Mesendoderm (in vitro differentiated cells): ENCODE data around the gene ALG5. TPM values are rescaled to one million over a fixed set of nuclear protein-coding genes. Genes with fewer than 3 reads are reported as not detected.
A peak's percentile ranks its signal among the peaks of the same experiment; 100 is the strongest.

Source experiments
- DNase-seq: peaks from one replicate; pipeline ENCODE4 v3.0.0; 2013
- H2AK5ac ChIP-seq: 2 replicates; pipeline ENCODE4 v1.6.1; 2013; ENCODE audit warnings: low read length, inconsistent platforms
- H2BK120ac ChIP-seq: 2 replicates; pipeline ENCODE4 v1.6.1; 2013; ENCODE audit warnings: low read depth, mild to moderate bottlenecking, low read length, moderate library complexity, mixed read lengths
- H2BK15ac ChIP-seq: replicated peaks from 2 replicates; pipeline ENCODE4 v1.6.1; 2013; ENCODE audit warnings: low read depth, mild to moderate bottlenecking, moderate library complexity
- H2BK5ac ChIP-seq: 2 replicates; pipeline ENCODE4 v1.6.1; 2013; ENCODE audit warnings: low read length, inconsistent platforms
- H3K18ac ChIP-seq: 2 replicates; pipeline ENCODE4 v1.6.1; 2013; ENCODE audit warnings: mild to moderate bottlenecking, low read length, mixed read lengths
- H3K23ac ChIP-seq: one replicate; pipeline ENCODE4 v1.6.1; 2013; ENCODE audit warnings: low read length
- H3K27ac ChIP-seq: 2 replicates; pipeline ENCODE4 v1.5.1; 2013; ENCODE audit warnings: low read depth, mild to moderate bottlenecking, inconsistent platforms, low read length, moderate library complexity
- H3K27me3 ChIP-seq: 2 replicates; pipeline ENCODE4 v1.6.1; 2013; ENCODE audit warnings: low read length, control low read depth, mild to moderate bottlenecking, inconsistent platforms; ENCODE audit not compliant: insufficient read depth, poor library complexity
- H3K36me3 ChIP-seq: 2 replicates; pipeline ENCODE4 v1.6.1; 2013; ENCODE audit warnings: low read length, inconsistent platforms; ENCODE audit not compliant: control insufficient read depth, insufficient read depth
- H3K4ac ChIP-seq: one replicate; pipeline ENCODE4 v1.6.1; 2013; ENCODE audit warnings: low read depth, mild to moderate bottlenecking, low read length, moderate library complexity
- H3K4me1 ChIP-seq: 2 replicates; pipeline ENCODE4 v1.6.1; 2013; ENCODE audit warnings: low read depth, low read length, inconsistent platforms; ENCODE audit not compliant: control insufficient read depth
- H3K4me2 ChIP-seq: 2 replicates; pipeline ENCODE4 v1.6.1; 2013; ENCODE audit warnings: low read length
- H3K4me3 ChIP-seq: 2 replicates; pipeline ENCODE4 v1.5.1; 2013; ENCODE audit warnings: mild to moderate bottlenecking, low read length
- H3K56ac ChIP-seq: one replicate; pipeline ENCODE4 v1.6.1; 2013; ENCODE audit warnings: low read length
- H3K79me1 ChIP-seq: 2 replicates; pipeline ENCODE4 v1.6.1; 2013; ENCODE audit warnings: low read length, inconsistent platforms
- H3K79me2 ChIP-seq: 2 replicates; pipeline ENCODE4 v1.6.1; 2013; ENCODE audit warnings: mild to moderate bottlenecking, low read length; ENCODE audit not compliant: control insufficient read depth, insufficient read depth
- H3K9ac ChIP-seq: 2 replicates; pipeline ENCODE4 v1.6.1; 2013; ENCODE audit warnings: low read length, inconsistent platforms
- H4K5ac ChIP-seq: one replicate; pipeline ENCODE4 v1.6.1; 2013; ENCODE audit warnings: low read length
- H4K8ac ChIP-seq: one replicate; pipeline ENCODE4 v1.6.1; 2013; ENCODE audit warnings: low read depth, mild to moderate bottlenecking, control low read depth, low read length, moderate library complexity
- WGBS: extraction: QIAGEN DNeasy Blood & Tissue Kit; methylation state at CpG from one replicate; pipeline ENCODE4 v1.1.7; 2013; ENCODE audit warnings: low lambda C conversion rate, missing lambda C conversion rate; ENCODE audit not compliant: insufficient coverage; ENCODE audit errors: extremely low coverage; 5-methylcytosine and 5-hydroxymethylcytosine counted together
- polyA plus RNA-seq, 2 experiments: library from polyadenylated mRNA; stranded (reverse); fragments of 200-250 nt; gene quantifications; one replicate each; pipeline ENCODE4 v1.2.3, GENCODE V29; 2013

ALG5 gene, protein sequence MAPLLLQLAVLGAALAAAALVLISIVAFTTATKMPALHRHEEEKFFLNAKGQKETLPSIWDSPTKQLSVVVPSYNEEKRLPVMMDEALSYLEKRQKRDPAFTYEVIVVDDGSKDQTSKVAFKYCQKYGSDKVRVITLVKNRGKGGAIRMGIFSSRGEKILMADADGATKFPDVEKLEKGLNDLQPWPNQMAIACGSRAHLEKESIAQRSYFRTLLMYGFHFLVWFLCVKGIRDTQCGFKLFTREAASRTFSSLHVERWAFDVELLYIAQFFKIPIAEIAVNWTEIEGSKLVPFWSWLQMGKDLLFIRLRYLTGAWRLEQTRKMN
- polyA plus RNA-seq (2013, experiment 1 of 2) = 29.5 TPM
- 29.2 TPM for polyA plus RNA-seq (2013, experiment 2 of 2)

DNA sequence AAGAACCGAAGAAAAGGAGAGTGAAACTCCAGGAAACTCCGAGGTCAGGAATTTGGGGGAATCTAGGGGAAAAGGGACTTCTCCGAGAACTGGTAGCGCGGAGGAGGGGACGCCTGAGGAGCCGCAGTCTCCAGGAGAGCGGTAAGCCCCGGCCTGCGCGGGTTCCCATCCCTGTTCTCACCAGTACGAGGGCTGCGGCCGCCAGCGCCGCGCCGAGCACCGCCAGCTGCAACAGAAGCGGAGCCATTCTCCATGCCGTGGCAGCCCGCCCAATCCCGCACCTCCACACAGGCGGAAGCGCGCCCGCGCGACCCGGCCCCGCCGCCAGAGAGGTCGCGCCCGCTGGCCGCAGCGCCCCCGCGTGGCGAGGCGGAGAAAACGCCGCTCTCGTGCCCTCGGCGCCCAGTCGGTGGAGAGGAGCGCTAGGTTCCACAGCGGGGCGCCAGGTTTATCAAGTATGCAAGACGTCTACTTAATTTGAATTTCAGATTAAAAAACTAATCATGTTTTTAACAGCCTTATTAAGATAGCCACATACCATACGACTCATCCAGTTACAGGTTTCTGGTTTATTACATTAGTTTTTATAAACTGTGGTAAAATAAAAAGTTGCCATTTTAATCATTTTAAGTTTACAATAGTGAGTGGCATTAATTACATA lies at the start of gene ALG5:
Gene ALG5 (minus strand): TSS at position 287 of the 661 bp plus-strand sequence. CDS start 40 bp downstream, at position 247.
- H3K36me3 ChIP-seq = no peaks in the 10 kb centered on the region
- peak within 1 kb of the TSS; percentile 3 for H2BK5ac ChIP-seq
- no peaks in the 10 kb centered on the region for H3K4me1 ChIP-seq
- H3K27ac ChIP-seq = peak within 1 kb of the TSS; percentile 98
- no peak within 1 kb of the TSS for H2AK5ac ChIP-seq
- H3K4me3 ChIP-seq = peak within 1 kb of the TSS; percentile 74
- H3K23ac ChIP-seq = peak within 1 kb of the TSS; percentile 31
- DNase-seq = peak; percentile 95
- no peak within 1 kb of the TSS for H4K8ac ChIP-seq
- peak within 1 kb of the TSS; percentile 90 for H3K56ac ChIP-seq
- no peak within 1 kb of the TSS for H2BK15ac ChIP-seq
- peak within 1 kb of the TSS; percentile 73 for H3K4ac ChIP-seq
- peaks cover 26% of the 10 kb centered on the region for H3K79me2 ChIP-seq
- H3K9ac ChIP-seq = peak within 1 kb of the TSS; percentile 98
- H3K18ac ChIP-seq = peak within 1 kb of the TSS; percentile 81
- H3K27me3 ChIP-seq = no peaks in the 10 kb centered on the region
- H2BK120ac ChIP-seq = no peak within 1 kb of the TSS
- peak within 1 kb of the TSS; percentile 47 for H3K4me2 ChIP-seq
- no peak within 1 kb of the TSS for H4K5ac ChIP-seq
- WGBS = no CpG with 5 or more reads among the region's 52 CpGs
- H3K79me1 ChIP-seq = peaks cover 9% of the 10 kb centered on the region

- no peak overlapping the region for H4K5ac ChIP-seq
- no CpG with 5 or more reads among the region's 3 CpGs for WGBS
- DNase-seq = no peak
Measured at GRCh38 chr13:37047846-37048245, 48.7 kb upstream of the ALG5 start.

GRCh38 chr13:37047032-37047431 lies 47.9 kb upstream of the ALG5 start:
- no peak overlapping the region for H3K9ac ChIP-seq
- H4K8ac ChIP-seq = no peak overlapping the region
- H3K27me3 ChIP-seq = no peaks in the 10 kb centered on the region
- no peak overlapping the region for H3K56ac ChIP-seq
- no peak overlapping the region for H2AK5ac ChIP-seq
- H2BK120ac ChIP-seq = no peak overlapping the region
- no peak overlapping the region for H3K23ac ChIP-seq
- no peak overlapping the region for H2BK5ac ChIP-seq
- peaks cover 4% of the 10 kb centered on the region for H3K36me3 ChIP-seq
- H3K4me2 ChIP-seq = no peak overlapping the region
- H3K4me3 ChIP-seq = no peak overlapping the region
- H3K27ac ChIP-seq = no peak overlapping the region
- WGBS = no CpG with 5 or more reads among the region's 2 CpGs
- H2BK15ac ChIP-seq = no peak overlapping the region
- no peak for DNase-seq
- H3K4ac ChIP-seq = no peak overlapping the region
- no peak overlapping the region for H4K5ac ChIP-seq
- no peak overlapping the region for H3K18ac ChIP-seq
- H3K4me1 ChIP-seq = no peaks in the 10 kb centered on the region
- H3K79me2 ChIP-seq = peaks cover 4% of the 10 kb centered on the region
- no peaks in the 10 kb centered on the region for H3K79me1 ChIP-seq

More at GRCh38 chr13:37047846-37048245, 48.7 kb upstream of the ALG5 start:
- Histone ChIP-seq H3K27me3 (no peaks in the 10 kb centered on the region), H3K18ac (no peak overlapping the region), H3K79me2 (peaks cover 7% of the 10 kb centered on the region), H3K79me1 (no peaks in the 10 kb centered on the region), H3K4ac (no peak overlapping the region), H2BK15ac (no peak overlapping the region), H3K27ac (no peak overlapping the region), H3K23ac (no peak overlapping the region), H4K8ac (no peak overlapping the region), H2AK5ac (no peak overlapping the region), H3K4me1 (no peaks in the 10 kb centered on the region), H2BK120ac (no peak overlapping the region), H3K4me3 (no peak overlapping the region), H3K9ac (no peak overlapping the region), H3K56ac (no peak overlapping the region), H3K4me2 (no peak overlapping the region), H2BK5ac (no peak overlapping the region), H3K36me3 (peaks cover 4% of the 10 kb centered on the region)

GRCh38 chr13:37046062-37046461 lies 46.9 kb upstream of the ALG5 start:
- no peak overlapping the region for H3K56ac ChIP-seq
- H4K5ac ChIP-seq = no peak overlapping the region
- no peak overlapping the region for H4K8ac ChIP-seq
- DNase-seq = no peak
- H2AK5ac ChIP-seq = no peak overlapping the region
- H2BK15ac ChIP-seq = no peak overlapping the region
- H3K18ac ChIP-seq = no peak overlapping the region
- no CpG with 5 or more reads among the region's 1 CpG for WGBS
- no peak overlapping the region for H3K9ac ChIP-seq
- no peak overlapping the region for H2BK120ac ChIP-seq
- no peaks in the 10 kb centered on the region for H3K27me3 ChIP-seq
- no peak overlapping the region for H2BK5ac ChIP-seq
- H3K79me1 ChIP-seq = no peaks in the 10 kb centered on the region
- H3K79me2 ChIP-seq = peaks cover 3% of the 10 kb centered on the region
- peaks cover 4% of the 10 kb centered on the region for H3K36me3 ChIP-seq
- H3K4me2 ChIP-seq = no peak overlapping the region
- H3K4ac ChIP-seq = no peak overlapping the region
- H3K23ac ChIP-seq = no peak overlapping the region
- no peaks in the 10 kb centered on the region for H3K4me1 ChIP-seq
- no peak overlapping the region for H3K27ac ChIP-seq
- no peak overlapping the region for H3K4me3 ChIP-seq

DNA sequence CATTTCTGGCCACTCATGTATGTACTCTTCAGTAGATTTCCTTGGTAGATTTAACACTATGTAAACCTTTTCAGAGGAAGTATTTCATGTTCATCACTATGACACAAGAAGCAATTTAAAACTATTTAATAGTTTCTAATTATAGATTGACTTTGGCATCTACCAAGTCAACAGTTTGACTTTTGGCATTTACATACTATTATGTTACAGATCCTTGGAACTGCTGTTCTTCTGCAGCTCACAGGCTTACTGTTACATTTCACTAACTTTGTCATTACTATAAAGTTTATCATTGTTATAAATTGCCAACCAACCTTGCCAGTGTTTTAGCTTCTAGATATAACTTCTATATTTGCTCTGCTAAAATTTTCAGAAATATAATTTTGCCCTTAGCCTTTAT lies 41.6 kb upstream of the ALG5 start:
- H2BK5ac ChIP-seq = no peak overlapping the region
- no peak overlapping the region for H3K18ac ChIP-seq
- no peak overlapping the region for H3K4me3 ChIP-seq
- no peak for DNase-seq
- peaks cover 4% of the 10 kb centered on the region for H3K36me3 ChIP-seq
- no peak overlapping the region for H2BK15ac ChIP-seq
- no peak overlapping the region for H3K4ac ChIP-seq
- no peaks in the 10 kb centered on the region for H3K4me1 ChIP-seq
- no peak overlapping the region for H3K56ac ChIP-seq
- H4K8ac ChIP-seq = no peak overlapping the region
- no peak overlapping the region for H3K27ac ChIP-seq
- no peak overlapping the region for H3K4me2 ChIP-seq
- no peak overlapping the region for H3K23ac ChIP-seq
- H3K79me1 ChIP-seq = no peaks in the 10 kb centered on the region
- H3K9ac ChIP-seq = no peak overlapping the region
- no peak overlapping the region for H2AK5ac ChIP-seq
- H3K27me3 ChIP-seq = no peaks in the 10 kb centered on the region
- H2BK120ac ChIP-seq = no peak overlapping the region
- H3K79me2 ChIP-seq = no peaks in the 10 kb centered on the region
- no peak overlapping the region for H4K5ac ChIP-seq
